ENCODE data around the gene RERE. TPM values are rescaled to one million over a fixed set of nuclear protein-coding genes. Genes with fewer than 3 reads are reported as not detected.

RERE gene
- total RNA-seq, 1 donor from 2014 or later: 124 TPM

- Mint-ChIP-seq H3K9me3 (ENCODE audit: unreplicated experiment) (no peaks in the 10 kb centered on the region), H3K27me3 (ENCODE audit: low read depth, unreplicated experiment) (no peaks in the 10 kb centered on the region), H3K36me3 (ENCODE audit: low read depth, unreplicated experiment) (peaks cover 3% of the 10 kb centered on the region), H3K4me3 (ENCODE audit: unreplicated experiment) (no peak overlapping the region), H3K4me1 (ENCODE audit: low read depth, unreplicated experiment) (peaks cover 12% of the 10 kb centered on the region), H3K27ac (ENCODE audit: unreplicated experiment) (no peak overlapping the region)
- Histone ChIP-seq H3K27ac (ENCODE audit: low read depth, low read length) (no peak overlapping the region), H3K9ac (ENCODE audit: low read length) (no peak overlapping the region), H3K79me2 (ENCODE audit: insufficient read depth, low read length) (no peaks in the 10 kb centered on the region), H2AFZ (ENCODE audit: low read depth, low read length) (no peak overlapping the region), H3K4me1 (ENCODE audit: insufficient read depth, low read length) (no peaks in the 10 kb centered on the region), H3K27me3 (ENCODE audit: insufficient read depth, low read length) (no peaks in the 10 kb centered on the region), H3K36me3 (ENCODE audit: insufficient read depth, low read length) (no peaks in the 10 kb centered on the region), H3K9me3 (ENCODE audit: insufficient read depth, low read depth, low read length) (no peaks in the 10 kb centered on the region), H3K4me2 (ENCODE audit: low read length) (no peak overlapping the region), H4K20me1 (ENCODE audit: insufficient read depth, low read length) (peaks cover 10% of the 10 kb centered on the region), H3K4me3 (ENCODE audit: insufficient read depth, low read depth, low read length) (no peak overlapping the region)
- FAIRE-seq: no peak
- peak; percentile 36 for DNase-seq (ENCODE audit: low read depth)
- TF ChIP-seq EZH2 (IDR thresholded peaks at IDR 0.05; ENCODE audit: insufficient read depth, low read length): no peak
Observed at GRCh38 chr1:8754993-8755392, 62.4 kb downstream of the RERE start.

- no peaks in the 10 kb centered on the region for H3K9me3 ChIP-seq (ENCODE audit: insufficient read depth, low read depth, low read length)
- H3K4me3 ChIP-seq (ENCODE audit: insufficient read depth, low read depth, low read length): no peak overlapping the region
- no peaks in the 10 kb centered on the region for H3K9me3 Mint-ChIP-seq (ENCODE audit: unreplicated experiment)
- no peaks in the 10 kb centered on the region for H3K4me1 ChIP-seq (ENCODE audit: insufficient read depth, low read length)
- no peak overlapping the region for H3K4me3 Mint-ChIP-seq (ENCODE audit: unreplicated experiment)
- TF ChIP-seq CTCF (IDR thresholded peaks at IDR 0.05; ENCODE audit: insufficient read depth, low read depth, low read length): no peak
- TF ChIP-seq EZH2 (IDR thresholded peaks at IDR 0.05; ENCODE audit: insufficient read depth, low read length): no peak
- H3K4me2 ChIP-seq (ENCODE audit: low read length): no peak overlapping the region
- H3K27ac ChIP-seq (ENCODE audit: low read depth, low read length): no peak overlapping the region
- no peaks in the 10 kb centered on the region for H3K27me3 Mint-ChIP-seq (ENCODE audit: low read depth, unreplicated experiment)
- no peak overlapping the region for H2AFZ ChIP-seq (ENCODE audit: low read depth, low read length)
- H3K36me3 Mint-ChIP-seq (ENCODE audit: low read depth, unreplicated experiment): peaks cover 4% of the 10 kb centered on the region
- FAIRE-seq (peak; percentile 45), DNase-seq (ENCODE audit: low read depth) (no peak)
- H4K20me1 ChIP-seq (ENCODE audit: insufficient read depth, low read length): peaks cover 10% of the 10 kb centered on the region
- no peaks in the 10 kb centered on the region for H3K36me3 ChIP-seq (ENCODE audit: insufficient read depth, low read length)
- no peak overlapping the region for H3K9ac ChIP-seq (ENCODE audit: low read length)
- no peaks in the 10 kb centered on the region for H3K79me2 ChIP-seq (ENCODE audit: insufficient read depth, low read length)
- peaks cover 12% of the 10 kb centered on the region for H3K4me1 Mint-ChIP-seq (ENCODE audit: low read depth, unreplicated experiment)
- H3K27ac Mint-ChIP-seq (ENCODE audit: unreplicated experiment): no peak overlapping the region
- H3K27me3 ChIP-seq (ENCODE audit: insufficient read depth, low read length): no peaks in the 10 kb centered on the region
Observed at GRCh38 chr1:8754247-8754650, 63.2 kb downstream of the RERE start.

- no peak for DNase-seq (ENCODE audit: low read depth)
- Histone ChIP-seq H3K27me3 (ENCODE audit: insufficient read depth, low read length) (no peaks in the 10 kb centered on the region), H3K27ac (ENCODE audit: low read depth, low read length) (no peak overlapping the region), H4K20me1 (ENCODE audit: insufficient read depth, low read length) (peaks cover 10% of the 10 kb centered on the region), H3K36me3 (ENCODE audit: insufficient read depth, low read length) (no peaks in the 10 kb centered on the region), H3K79me2 (ENCODE audit: insufficient read depth, low read length) (no peaks in the 10 kb centered on the region), H2AFZ (ENCODE audit: low read depth, low read length) (no peak overlapping the region), H3K4me3 (ENCODE audit: insufficient read depth, low read depth, low read length) (no peak overlapping the region), H3K9ac (ENCODE audit: low read length) (no peak overlapping the region), H3K9me3 (ENCODE audit: insufficient read depth, low read depth, low read length) (no peaks in the 10 kb centered on the region), H3K4me2 (ENCODE audit: low read length) (no peak overlapping the region), H3K4me1 (ENCODE audit: insufficient read depth, low read length) (no peaks in the 10 kb centered on the region)
- H3K9me3 Mint-ChIP-seq (ENCODE audit: unreplicated experiment): no peaks in the 10 kb centered on the region
- no peak overlapping the region for H3K27ac Mint-ChIP-seq (ENCODE audit: unreplicated experiment)
- no peaks in the 10 kb centered on the region for H3K27me3 Mint-ChIP-seq (ENCODE audit: low read depth, unreplicated experiment)
- H3K4me3 Mint-ChIP-seq (ENCODE audit: unreplicated experiment): no peak overlapping the region
- peaks cover 12% of the 10 kb centered on the region for H3K4me1 Mint-ChIP-seq (ENCODE audit: low read depth, unreplicated experiment)
- TF ChIP-seq EZH2 (IDR thresholded peaks at IDR 0.05; ENCODE audit: insufficient read depth, low read length) (no peak), CTCF (IDR thresholded peaks at IDR 0.05; ENCODE audit: insufficient read depth, low read depth, low read length) (no peak)
- no peak for FAIRE-seq
- peaks cover 2% of the 10 kb centered on the region for H3K36me3 Mint-ChIP-seq (ENCODE audit: low read depth, unreplicated experiment)
Observed at GRCh38 chr1:8753736-8754135, 63.7 kb downstream of the RERE start.
